GM21737 (cell line): ENCODE measurements around the gene MOB3A.

Source experiments
- ATAC-seq: cut with Tn5 transposase; IDR thresholded peaks from one replicate; pipeline ENCODE4 v1.9.1; 2021; ENCODE audit warnings: mild to moderate bottlenecking, moderate library complexity; ENCODE audit not compliant: unreplicated experiment

MOB3A gene

GRCh38 chr19:2083174-2083854 lies 12.8 kb downstream of the MOB3A start:
- no peak for ATAC-seq

- no peak for ATAC-seq
Measured at GRCh38 chr19:2081873-2082810, 14.0 kb downstream of the MOB3A start.

- no peak for ATAC-seq
Measured at GRCh38 chr19:2080336-2080988, 15.7 kb downstream of the MOB3A start.

GRCh38 chr19:2079865-2080301 lies 16.2 kb downstream of the MOB3A start:
- ATAC-seq: no peak

GRCh38 chr19:2079076-2079864 lies 16.9 kb downstream of the MOB3A start:
- no peak for ATAC-seq

- ATAC-seq: no peak
Measured at GRCh38 chr19:2077833-2078619, 18.1 kb downstream of the MOB3A start.

- no peak for ATAC-seq
Measured at GRCh38 chr19:2077398-2077797, 18.7 kb downstream of the MOB3A start.

- ATAC-seq: no peak
Measured at GRCh38 chr19:2076526-2076944, 19.6 kb downstream of the MOB3A start.

GRCh38 chr19:2072757-2073551 lies 23.2 kb downstream of the MOB3A start:
- ATAC-seq: no peak

- ATAC-seq: no peak
Measured at GRCh38 chr19:2070986-2071673, 25.0 kb downstream of the MOB3A start.

- no peak for ATAC-seq
Measured at GRCh38 chr19:2070436-2070827, 25.7 kb downstream of the MOB3A start.

GRCh38 chr19:2064788-2065524 lies 31.2 kb downstream of the MOB3A start:
- no peak for ATAC-seq

- ATAC-seq: no peak
Measured at GRCh38 chr19:2064395-2064787, 31.7 kb downstream of the MOB3A start.

- ATAC-seq: no peak
Measured at GRCh38 chr19:2063824-2064223, 32.3 kb downstream of the MOB3A start.

GRCh38 chr19:2062770-2063169 lies 33.4 kb downstream of the MOB3A start:
- ATAC-seq: no peak

- ATAC-seq: no peak
Measured at GRCh38 chr19:2062389-2062729, 33.8 kb downstream of the MOB3A start.

- peak; percentile 63 for ATAC-seq
Measured at GRCh38 chr19:2061495-2062388, 34.4 kb downstream of the MOB3A start.
